OCI-LY1 (cell line): ENCODE data around the gene CD79B.
A peak's percentile ranks its signal among the peaks of the same experiment; 100 is the strongest.
"Not testable (repeated sequence)": the region's sequence is repeated elsewhere in the genome, so short reads cannot be mapped to it uniquely, and the experiment has no call there.

Experiments used
- CTCF ChIP-seq: fragments of 200-600 bp; sonication (generic), shearing (Covaris generic); IDR thresholded peaks from 2 replicates; pipeline ENCODE4 v1.5.1; 2017; ENCODE audit warnings: mild to moderate bottlenecking, antibody characterized with exemption, low read length, moderate library complexity, mixed read lengths
- EZH2 ChIP-seq: fragments of 200-600 bp; sonication (generic), shearing (Covaris generic); IDR thresholded peaks from 2 replicates; pipeline ENCODE4 v1.8.0; 2017; ENCODE audit warnings: borderline replicate concordance, mixed run types, mild to moderate bottlenecking, antibody characterized with exemption, low read length, moderate library complexity, mixed read lengths

GRCh38 chr17:63903787-63904201, 28.3 kb downstream of the CD79B start:
- TF ChIP-seq CTCF: peak; percentile 30; the same call in 1 of the 2 replicates
- TF ChIP-seq EZH2: not testable (repeated sequence)
